GM18873 (cell line): ENCODE measurements around the gene C22orf39.
"Not testable (repeated sequence)": the region's sequence is repeated elsewhere in the genome, so short reads cannot be mapped to it uniquely, and the experiment has no call there.

ENCODE experiments used
- ATAC-seq: cut with Tn5 transposase; IDR thresholded peaks from one replicate; pipeline ENCODE4 v1.9.1; 2021; ENCODE audit warnings: mild to moderate bottlenecking, moderate library complexity, moderate number of reproducible peaks; ENCODE audit not compliant: unreplicated experiment, low FRiP score

The C22orf39 gene

DNA sequence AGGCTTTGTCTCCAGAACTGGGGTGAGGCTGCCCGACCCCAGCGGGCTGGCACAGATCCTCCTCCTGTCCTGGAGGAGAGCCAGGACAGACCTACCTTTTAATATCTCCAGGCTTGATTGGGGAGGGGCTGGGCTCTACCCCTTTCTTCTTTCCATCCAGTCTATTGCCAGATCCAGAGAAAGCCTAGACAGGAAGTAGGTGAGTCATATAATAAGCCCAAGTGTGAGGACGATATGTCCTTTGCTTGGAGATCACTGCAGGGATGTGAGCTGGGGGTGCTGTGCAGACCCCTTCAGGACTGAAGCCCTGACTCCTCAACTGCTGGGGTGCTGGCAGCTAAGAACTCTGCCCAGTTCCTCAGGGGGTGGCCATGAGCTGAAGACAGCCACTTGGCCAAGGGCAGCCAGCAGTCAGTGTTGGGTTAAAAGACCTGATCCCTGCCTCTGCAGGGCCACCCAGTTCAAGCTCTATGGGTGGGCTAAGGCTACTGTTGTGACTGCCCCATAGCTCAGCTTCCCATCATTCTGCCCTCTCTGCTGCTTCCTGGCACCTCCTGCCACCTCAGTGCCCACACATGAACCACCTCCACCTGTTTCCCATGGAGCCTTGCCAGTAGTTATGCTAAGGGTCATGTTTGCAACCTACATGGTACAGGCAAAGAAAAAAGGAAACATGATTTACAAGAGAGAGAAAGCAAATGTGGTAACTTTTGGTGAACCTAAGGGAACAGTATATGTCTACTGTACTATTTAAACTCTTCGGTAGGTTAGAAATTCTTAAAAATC is 8.3 kb upstream of the C22orf39 start:
- no peak for ATAC-seq

DNA sequence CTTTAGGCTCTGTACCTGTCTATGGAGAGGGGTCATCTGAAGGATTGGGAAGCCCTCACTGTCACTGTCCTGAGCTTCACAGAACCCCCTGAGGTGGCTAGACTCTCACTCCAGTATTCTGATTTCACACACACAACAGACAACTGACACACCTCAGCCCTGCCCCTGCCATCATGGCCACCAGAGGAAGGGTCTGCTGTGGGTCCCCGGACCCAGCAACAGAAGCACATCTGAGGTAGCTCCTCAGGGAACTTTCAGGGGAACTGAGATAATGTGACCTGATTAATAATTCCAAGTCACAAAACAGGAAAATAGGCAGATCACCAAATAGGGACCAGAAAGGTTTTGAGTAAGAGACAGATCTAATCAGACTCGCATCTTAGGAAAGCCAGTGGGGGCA is 7.5 kb upstream of the C22orf39 start:
- ATAC-seq: no peak

DNA sequence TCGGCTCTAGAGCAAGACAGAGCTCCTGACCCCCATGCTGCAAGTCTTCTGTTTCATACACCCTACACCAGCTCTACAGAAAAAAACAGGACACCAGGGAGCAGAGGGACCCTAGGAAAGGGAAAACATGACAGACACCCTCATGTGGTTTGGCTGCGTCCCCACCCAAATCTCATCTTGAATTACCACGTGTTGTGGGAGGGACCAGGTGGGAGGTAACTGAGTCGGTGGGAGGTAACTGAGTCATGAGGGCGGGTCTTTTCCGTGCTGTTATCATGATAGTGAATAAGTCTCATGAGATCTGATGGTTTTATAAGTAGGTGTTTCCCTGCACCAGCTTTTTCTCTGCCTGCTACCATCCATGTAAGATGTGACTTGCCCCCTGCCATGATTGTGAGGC is 6.6 kb upstream of the C22orf39 start:
- ATAC-seq: no peak

DNA sequence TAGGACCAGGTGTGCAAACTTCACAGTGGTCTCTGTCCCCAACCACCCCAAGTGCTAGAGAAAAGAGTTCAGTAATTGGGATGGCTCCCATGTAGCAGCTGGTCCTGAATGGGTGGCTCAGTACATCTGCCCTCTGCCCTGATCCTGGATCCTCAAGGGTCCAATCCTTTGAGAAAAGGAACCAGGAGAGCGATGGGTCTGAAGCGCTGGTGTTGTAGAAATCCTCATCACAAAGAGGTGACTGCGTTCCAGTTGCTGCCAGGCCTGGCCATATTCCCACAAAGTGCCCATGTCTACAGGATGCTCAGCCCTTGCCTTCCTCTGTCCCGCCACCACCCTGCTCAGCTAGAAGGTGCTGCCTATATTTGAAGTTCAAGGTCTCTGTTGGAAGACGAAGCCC is 6.2 kb upstream of the C22orf39 start:
- no peak for ATAC-seq

DNA sequence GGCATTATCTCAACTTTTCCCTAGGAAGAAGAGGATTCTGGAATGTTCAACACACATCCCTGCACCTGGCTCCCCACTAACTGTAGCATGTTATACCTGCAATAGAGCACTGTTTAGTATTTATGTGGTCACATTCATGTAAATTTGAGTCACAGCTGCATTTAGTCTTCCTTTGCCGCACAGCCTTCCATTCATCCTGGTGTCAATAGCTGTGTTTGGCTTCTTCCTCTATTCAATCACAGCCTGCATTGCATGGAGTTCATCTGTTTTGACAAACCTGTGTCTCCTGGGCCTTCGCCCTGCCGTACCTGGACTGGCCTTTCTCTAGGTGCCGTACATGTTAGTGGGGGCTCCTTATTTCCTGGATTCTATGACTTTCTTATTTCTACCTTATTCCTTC is 4.1 kb upstream of the C22orf39 start:
- ATAC-seq: no peak

DNA sequence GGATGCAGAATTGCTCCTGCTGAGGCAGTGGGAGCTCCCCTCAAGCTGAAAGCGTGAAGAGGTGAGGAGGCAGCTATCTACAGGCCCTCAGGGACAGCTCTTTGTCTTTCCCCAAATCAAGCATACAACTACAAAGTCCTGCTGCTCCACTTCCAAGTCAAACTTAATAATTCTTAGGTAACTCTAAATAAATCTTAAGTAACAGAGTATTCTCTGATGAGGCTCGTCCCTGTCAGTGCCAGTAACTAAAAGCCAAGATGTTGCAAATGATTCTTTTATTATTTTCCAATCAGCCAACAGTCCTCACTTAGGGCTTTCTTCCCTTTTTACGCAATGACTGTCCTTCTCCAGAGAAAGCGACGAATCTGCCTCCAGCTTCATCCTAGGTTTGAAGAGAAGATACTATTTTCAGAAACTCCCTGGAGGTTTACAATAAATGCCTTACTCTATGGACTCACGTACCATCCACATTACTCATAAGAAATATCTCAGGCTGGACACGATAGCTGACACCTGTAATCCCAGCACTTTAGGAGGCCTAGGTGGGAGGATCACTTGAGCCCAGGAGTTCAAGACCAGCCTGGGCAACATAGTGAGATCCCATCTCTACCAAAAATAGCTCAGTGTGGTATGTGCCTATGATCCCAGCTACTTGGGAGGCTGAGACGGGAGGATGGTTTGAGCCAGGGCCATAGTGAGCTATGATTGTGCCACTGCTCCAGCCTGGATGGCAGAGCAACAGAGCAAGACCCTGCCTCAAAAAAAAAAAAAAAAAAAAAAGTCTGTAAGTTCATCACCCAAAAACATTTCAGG is 3.1 kb upstream of the C22orf39 start:
- ATAC-seq: no peak

DNA sequence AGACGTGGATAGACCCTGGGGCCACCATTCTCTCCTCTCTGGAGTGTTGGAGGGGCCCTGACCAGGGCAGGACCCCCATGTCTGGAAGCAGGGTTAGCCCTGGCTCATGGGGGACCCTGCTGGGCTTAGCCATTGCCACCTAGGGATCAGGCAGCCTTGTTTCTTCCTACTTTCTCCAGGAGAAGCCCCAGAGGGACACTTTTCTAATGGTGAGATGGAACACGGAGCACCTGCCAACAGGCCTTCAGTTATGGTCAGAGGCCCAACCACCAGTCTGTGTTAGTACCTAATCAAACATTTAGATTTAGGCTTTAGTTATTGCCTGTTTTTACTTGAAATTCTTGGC is 1.9 kb upstream of the C22orf39 start:
- ATAC-seq: no peak

DNA sequence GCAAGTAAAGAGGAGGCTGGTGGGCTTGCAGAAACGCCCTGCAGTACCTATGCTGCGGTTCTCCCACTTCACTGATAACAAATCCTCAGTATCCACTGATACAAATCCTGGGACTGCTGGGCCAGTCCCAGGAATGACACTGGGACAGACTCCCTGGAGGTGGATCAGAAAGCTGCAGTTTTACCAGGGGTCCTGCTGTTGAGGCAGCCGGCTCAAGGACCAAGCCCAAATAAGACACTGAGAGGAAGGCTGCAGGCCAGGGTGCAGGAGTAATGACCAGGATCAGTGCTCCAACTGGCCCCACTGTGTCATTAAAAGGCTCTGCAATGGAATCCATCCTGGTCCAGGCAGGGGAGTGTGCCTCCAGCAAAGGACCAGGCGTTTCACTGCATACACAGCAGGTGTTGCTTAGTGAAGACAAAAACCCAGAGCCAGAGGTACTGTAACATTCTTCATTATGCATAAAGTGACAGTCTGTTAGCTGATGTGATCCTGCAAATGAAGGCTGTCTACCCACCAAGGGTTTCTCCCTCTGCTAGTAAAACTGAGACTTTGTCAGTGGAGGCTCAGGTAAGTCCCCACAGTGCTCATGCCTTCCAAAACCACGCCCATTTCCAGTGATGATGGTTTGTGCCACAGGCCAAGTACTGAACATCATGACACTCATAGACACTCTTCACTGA is 1.4 kb upstream of the C22orf39 start:
- ATAC-seq: no peak

DNA sequence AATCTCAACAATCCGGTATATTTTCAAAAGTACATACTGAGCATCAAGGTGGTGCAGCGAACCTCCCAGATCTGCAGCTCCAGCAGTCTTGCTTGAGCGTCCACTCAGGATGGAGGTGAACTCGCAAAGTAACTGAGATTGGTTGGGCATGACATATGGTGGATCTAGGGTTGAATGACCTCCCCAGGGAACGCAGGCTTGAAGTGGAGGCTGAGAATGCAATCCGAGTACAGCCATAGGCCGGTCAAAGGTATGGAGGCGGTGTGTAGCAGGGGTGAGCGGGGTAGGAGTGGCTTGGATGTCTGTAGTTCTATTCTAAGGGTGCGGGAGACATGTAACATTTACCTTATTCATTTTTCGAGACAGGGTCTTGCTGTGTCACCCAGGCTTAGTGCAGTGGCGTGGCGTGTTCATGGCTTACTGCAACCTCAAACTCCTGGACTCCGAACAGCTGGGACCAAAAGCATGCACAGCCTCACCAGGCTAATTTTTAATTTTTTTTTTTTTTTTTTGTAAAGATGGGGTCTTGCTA is 631 bp upstream of the C22orf39 start:
- ATAC-seq: no peak

DNA sequence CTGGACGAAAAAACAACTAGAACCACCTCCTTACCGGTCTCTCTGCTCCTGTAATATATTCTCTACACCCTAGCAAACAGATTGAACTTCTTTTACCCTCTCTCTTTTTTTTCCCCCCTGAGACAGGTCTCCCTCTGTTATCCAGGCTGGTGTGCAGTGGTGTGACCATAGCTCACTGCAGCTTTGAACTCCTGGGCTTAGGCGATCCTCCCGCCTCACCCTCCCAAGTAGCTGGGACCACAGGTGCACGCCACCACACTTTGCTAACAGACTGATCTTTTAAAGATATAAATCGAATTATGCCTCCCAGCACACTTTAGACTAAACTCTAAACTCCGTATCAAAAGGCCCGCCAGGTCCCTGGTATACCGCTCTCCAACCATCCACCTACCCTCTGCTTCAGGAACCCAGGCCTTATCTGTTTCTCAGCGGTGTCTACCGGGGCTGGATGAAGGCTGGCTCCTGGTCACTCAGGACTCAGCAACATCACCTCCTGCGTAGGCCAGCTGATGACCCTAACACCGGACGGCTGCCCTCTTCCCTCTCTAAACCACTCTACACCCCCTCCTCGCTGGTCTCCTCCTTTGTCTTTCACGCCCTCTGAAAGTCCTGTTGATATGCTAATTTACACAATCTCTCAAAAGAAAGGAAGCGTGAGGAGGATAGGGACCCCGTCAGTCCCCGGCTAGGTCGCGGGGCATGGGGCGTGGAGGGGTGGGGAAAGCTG is 745 bp downstream of the C22orf39 start:
- no peak for ATAC-seq

DNA sequence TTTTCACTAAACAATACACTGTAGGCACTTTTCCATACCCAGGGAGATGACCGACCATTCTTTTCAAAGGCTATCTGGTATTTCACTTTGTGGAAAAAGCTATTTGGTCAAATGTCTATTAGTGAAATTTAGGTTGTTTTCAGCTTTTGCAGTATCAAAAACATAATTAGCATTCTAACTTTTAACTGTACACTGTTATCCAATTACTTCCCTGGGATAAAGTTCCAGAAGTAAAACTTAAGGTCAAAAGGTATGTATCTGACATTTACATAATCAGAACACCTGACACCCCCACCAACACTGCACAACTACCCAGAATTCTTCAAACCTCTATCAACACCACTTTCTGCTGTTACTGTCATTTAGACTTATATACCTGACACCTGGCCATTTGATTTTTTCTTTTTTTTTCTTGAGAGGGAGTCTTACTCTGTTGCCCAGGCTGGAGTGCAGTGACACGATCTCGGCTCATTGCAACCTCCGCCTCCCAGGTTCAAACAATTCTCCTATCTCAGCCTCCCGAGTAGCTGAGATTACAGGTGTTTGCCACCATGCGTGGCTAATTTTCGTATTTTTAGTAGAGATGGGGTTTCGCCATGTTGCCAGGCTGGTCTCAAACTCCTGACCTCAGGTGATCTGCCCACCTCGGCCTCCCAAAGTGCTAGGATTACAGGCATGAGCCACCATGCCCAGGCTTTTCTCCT is 2.1 kb downstream of the C22orf39 start:
- ATAC-seq: not testable (repeated sequence)

DNA sequence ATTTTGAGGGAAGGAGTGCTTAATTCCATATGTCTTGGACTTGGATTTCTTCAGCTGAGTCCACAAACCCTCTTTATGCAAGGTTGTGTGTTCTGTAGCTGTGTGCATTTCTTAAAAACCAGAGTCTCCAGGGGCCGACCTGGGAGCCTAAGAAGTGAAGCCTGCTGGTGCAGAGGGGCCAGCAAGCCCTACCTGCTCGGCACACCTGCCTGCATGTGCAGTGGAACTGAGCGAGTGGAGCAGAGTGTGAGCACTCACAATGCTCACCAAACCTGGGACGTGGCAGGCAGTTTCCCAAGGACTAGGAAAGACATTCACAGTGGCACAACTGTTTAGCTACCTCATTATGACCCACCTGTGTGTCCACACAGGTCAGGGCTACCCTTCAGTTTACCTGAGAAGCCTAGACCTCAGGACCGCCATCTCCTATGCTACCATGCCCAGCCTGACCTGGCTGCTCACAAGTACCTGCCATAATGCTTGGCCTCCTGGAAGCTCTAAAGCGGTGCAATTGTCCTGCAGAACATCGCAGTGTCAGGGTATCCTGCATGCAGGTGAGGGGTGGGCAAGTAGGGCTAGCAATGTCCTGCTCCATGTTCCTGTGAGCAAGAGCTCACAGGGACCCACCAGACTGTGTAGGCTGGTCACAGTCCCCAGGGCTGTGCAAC is 3.8 kb downstream of the C22orf39 start:
- no peak for ATAC-seq

DNA sequence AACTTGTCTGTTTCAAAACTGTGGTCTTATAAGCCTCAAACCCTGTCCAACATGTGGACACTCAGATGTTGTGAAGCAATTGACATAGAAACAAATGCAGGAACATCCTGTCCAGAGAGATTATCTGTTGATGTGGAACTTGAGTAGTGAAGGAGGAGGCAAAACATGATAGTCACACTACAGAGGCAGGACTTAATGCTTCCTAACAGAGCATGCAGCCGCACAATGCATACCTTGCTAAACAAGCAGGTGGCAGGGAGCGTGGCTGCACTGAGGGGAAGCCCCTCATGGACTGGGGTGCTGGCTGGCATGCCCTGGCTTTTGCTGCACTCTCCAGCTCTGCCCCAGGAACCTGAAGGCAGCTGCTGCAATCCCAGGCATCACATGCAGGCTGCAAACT is 5.3 kb downstream of the C22orf39 start:
- ATAC-seq: no peak

DNA sequence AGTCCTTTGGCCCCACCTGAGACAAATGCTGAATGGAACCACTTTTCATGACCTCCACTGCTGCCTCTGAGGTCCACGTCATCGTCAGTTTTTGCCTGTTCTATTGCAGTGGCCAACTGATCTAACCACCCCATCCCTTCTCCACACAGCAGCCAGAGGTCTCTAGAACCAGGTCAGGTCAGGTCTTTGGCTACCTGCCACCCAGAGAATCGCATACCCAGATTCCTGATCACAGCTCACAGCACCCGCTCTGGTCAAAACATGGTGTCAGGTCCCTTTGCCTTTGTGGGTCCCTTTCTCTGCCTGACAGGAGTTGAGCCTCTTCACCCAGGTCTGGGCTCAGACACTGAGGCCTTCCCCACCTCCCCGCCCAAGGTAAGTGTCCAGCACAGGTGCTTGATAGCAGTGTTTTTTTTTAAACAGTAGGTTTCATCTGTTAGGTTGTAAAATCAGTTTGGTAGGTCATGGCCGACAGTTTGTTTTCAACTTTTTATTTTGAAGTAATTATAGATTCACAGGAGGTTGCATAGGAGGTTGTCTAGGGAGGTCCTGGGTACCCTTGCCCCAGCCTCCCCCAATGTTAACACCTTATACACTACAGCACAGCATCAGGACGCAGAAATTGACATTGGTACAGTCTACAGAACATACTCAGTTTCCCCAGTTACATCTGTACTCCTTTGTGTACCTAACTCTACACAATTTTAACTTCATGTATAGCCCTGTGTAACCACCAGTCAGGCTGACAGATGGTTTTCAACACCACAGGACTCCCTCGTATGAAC is 6.9 kb downstream of the C22orf39 start:
- no peak for ATAC-seq

DNA sequence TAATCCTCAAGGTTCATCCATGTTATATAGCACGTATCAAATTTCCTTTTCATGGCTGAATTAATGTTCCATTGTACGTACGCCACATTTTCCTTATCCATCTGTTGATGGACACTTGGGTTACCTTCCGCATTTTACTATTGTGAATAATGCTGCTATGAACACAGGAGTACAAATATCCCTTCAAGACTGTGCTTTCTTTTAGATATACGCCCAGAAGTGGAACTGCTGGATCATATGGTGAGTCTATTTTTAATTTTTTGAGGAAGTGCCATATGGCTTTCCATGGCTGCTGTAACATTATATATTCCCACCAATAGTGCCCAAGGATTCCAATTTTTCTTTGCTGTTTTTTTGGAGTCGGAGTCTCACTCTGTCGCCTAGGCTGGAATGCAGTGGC is 9.2 kb downstream of the C22orf39 start:
- no peak for ATAC-seq

DNA sequence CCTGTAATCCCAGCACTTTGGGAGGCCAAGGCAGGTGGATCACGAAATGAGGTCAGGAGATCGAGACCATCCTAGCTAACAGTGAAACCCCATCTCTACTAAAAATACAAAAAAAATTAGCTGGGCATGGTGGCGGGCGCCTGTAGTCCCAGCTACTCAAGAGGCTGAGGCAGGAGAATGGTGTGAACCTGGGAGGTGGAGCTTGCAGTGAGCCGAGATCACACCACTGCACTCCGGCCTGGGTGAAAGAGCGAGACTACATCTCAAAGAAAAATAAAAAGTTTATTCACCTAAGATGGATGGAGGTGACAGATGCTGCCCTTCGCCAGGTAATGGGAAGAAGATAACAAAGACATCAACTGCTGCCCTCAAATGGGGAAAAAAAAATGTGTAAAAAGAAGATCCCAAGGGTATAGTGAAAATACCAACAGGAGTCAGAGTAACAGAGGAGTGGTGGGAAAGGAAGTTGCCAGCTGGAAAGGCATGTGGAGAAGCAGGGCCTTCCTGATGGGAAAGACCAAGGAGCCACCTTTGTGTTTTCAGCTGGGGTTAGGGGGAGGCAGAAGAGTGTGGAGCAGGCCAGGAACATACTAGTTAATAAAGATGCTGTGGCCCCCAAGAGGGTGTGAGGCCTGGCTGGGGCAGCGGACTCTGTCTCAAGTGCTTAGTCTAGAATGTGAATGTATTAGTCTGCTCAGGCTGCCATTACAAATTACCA is 10.9 kb downstream of the C22orf39 start:
- not testable (repeated sequence) for ATAC-seq

DNA sequence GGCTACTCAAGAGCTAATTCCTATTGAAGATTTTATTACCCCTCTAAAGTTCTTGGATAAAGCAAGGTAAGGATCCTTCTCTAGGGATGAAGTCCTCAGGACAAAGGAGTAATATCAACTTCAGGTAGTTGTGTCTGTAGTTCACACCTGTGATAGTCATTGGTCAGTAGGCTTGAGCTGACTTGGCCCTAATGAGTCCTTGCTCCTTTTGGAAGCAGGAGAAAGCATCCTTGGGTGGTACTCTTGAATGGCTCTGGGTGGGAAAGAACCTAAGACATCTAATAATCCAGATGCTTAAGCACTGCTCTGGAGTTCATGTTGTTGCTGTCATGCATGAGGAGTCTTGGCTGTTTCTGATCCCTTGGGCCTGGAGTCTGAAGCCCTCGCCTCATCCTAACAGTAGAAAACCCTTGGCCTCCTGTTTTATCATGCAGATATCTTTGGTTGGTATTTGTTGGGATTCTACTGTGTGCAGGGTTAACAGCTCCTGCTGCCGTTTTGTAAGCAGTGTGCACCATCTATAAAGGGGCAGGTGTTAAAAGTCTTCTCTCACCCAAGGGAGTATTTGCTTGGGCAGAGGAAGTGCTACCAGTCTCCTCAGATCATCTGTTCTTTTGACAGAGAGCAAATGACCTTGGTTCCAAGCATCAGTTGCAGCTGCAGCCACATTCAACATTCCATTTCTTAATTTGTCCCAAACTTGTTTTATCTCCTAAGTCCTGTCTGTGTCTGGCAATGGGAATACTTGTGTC is 12.5 kb downstream of the C22orf39 start:
- no peak for ATAC-seq
